Endothelial cell of hepatic sinusoid (primary cell): ENCODE results near the gene DTNA.
"Not testable (repeated sequence)": the region's sequence is repeated elsewhere in the genome, so short reads cannot be mapped to it uniquely, and the experiment has no call there.

Experiments used
- in situ Hi-C: cut with HindIII; loops from 2 replicates; pipeline ENCODE4 v1.10.0; 2017; ENCODE audit warnings: low sequenced_read_pairs

DTNA gene

GRCh38 chr18:34887881-34888580, 177.9 kb downstream of the DTNA start:
- in situ Hi-C loops, result no loop called here

GRCh38 chr18:34890486-34891085, 180.5 kb downstream of the DTNA start:
- in situ Hi-C loops, result no loop called here

- in situ Hi-C loops, result no loop called here
Measured at GRCh38 chr18:34892379-34892778, 182.3 kb downstream of the DTNA start.

- in situ Hi-C loops, result no loop called here
Measured at GRCh38 chr18:34893239-34893638, 183.1 kb downstream of the DTNA start.

- in situ Hi-C loops, result no loop called here
Measured at GRCh38 chr18:34901299-34901698, 191.2 kb downstream of the DTNA start.

GRCh38 chr18:34904994-34905393, 194.9 kb downstream of the DTNA start:
- in situ Hi-C loops, result no loop called here

- in situ Hi-C loops, result not testable (repeated sequence)
Measured at GRCh38 chr18:34906985-34907384, 196.9 kb downstream of the DTNA start.

GRCh38 chr18:34909637-34910364, 199.7 kb downstream of the DTNA start:
- in situ Hi-C loops, result no loop called here

GRCh38 chr18:34911081-34911480, 201.0 kb downstream of the DTNA start:
- in situ Hi-C loops, result no loop called here

- in situ Hi-C loops, result no loop called here
Measured at GRCh38 chr18:34911661-34912384, 201.7 kb downstream of the DTNA start.

GRCh38 chr18:34913837-34914661, 204.0 kb downstream of the DTNA start:
- in situ Hi-C loops, result no loop called here

GRCh38 chr18:34915046-34915445, 204.9 kb downstream of the DTNA start:
- in situ Hi-C loops, result no loop called here

GRCh38 chr18:34916539-34916938, 206.4 kb downstream of the DTNA start:
- in situ Hi-C loops, result not testable (repeated sequence)

- in situ Hi-C loops, result no loop called here
Measured at GRCh38 chr18:34918856-34919255, 208.8 kb downstream of the DTNA start.

GRCh38 chr18:34921226-34921625, 211.1 kb downstream of the DTNA start:
- in situ Hi-C loops, result no loop called here

- in situ Hi-C loops, result no loop called here
Measured at GRCh38 chr18:34921811-34922385, 211.8 kb downstream of the DTNA start.

- in situ Hi-C loops, result not testable (repeated sequence)
Measured at GRCh38 chr18:34922594-34922993, 212.5 kb downstream of the DTNA start.

- in situ Hi-C loops, result no loop called here
Measured at GRCh38 chr18:34923911-34924310, 213.8 kb downstream of the DTNA start.

GRCh38 chr18:34926683-34927082, 216.6 kb downstream of the DTNA start:
- in situ Hi-C loops, result no loop called here

- in situ Hi-C loops, result no loop called here
Measured at GRCh38 chr18:34928088-34928753, 218.1 kb downstream of the DTNA start.
